GM20000 (cell line): Measurements from ENCODE around the gene ITPR2.

ENCODE experiments used
- DNase-seq: peaks from one replicate; pipeline ENCODE4 v3.0.0; 2012; ENCODE audit warnings: low spot score
- CTCF ChIP-seq: IDR thresholded peaks from 2 replicates; pipeline ENCODE4 v1.5.1; 2012; ENCODE audit warnings: mild to moderate bottlenecking, control low read depth; ENCODE audit errors: extremely low read depth, missing control alignments

Gene ITPR2

GRCh38 chr12:26748412-26748740 is 84.6 kb downstream of the ITPR2 start:
- no peak for DNase-seq
- TF ChIP-seq CTCF: no peak

GRCh38 chr12:26746121-26746714 is 86.8 kb downstream of the ITPR2 start:
- no peak for TF ChIP-seq CTCF
- no peak for DNase-seq

- no peak for TF ChIP-seq CTCF
- no peak for DNase-seq
Observed at GRCh38 chr12:26744697-26745440, 88.1 kb downstream of the ITPR2 start.

GRCh38 chr12:26744042-26744626 is 88.9 kb downstream of the ITPR2 start:
- no peak for DNase-seq
- TF ChIP-seq CTCF: no peak

- no peak for DNase-seq
Observed at GRCh38 chr12:26741584-26742227, 91.3 kb downstream of the ITPR2 start.

GRCh38 chr12:26740991-26741390 is 92.0 kb downstream of the ITPR2 start:
- DNase-seq: no peak
- no peak for TF ChIP-seq CTCF

More at GRCh38 chr12:26741584-26742227, 91.3 kb downstream of the ITPR2 start:
- TF ChIP-seq CTCF: no peak

- DNase-seq: no peak
- TF ChIP-seq CTCF: no peak
Observed at GRCh38 chr12:26740348-26740747, 92.6 kb downstream of the ITPR2 start.
